ENCODE measurements around the gene EMP3. TPM values are rescaled to one million over a fixed set of nuclear protein-coding genes. Genes with fewer than 3 reads are reported as not detected.
A peak's percentile ranks its signal among the peaks of the same experiment; 100 is the strongest.

Gene EMP3
- total and polyA plus RNA-seq, 2 of the 13 experiments (the other 11 are each of a cell fraction or from before 2014, with no cell fraction given): 2.2 to 7.8 TPM

- TF ChIP-seq PAXIP1 (CRISPR knock-in tag; conservative IDR thresholded peaks at IDR 0.05): no peak
- no peak for TF ChIP-seq ZNF710 (CRISPR knock-in tag; IDR thresholded peaks at IDR 0.05; ENCODE audit: borderline replicate concordance)
- no peak for TF ChIP-seq BCLAF1 (IDR thresholded peaks at IDR 0.05)
- no peak for TF ChIP-seq ZNF281 (CRISPR knock-in tag; IDR thresholded peaks at IDR 0.05; ENCODE audit: borderline replicate concordance)
- TF ChIP-seq HMG20A (CRISPR knock-in tag; IDR thresholded peaks at IDR 0.05; ENCODE audit: borderline replicate concordance): no peak
- TF ChIP-seq ZNF580 (CRISPR knock-in tag; IDR thresholded peaks at IDR 0.05; ENCODE audit: borderline replicate concordance, low read depth): peak; percentile 53; the same call in 1 of the 2 replicates
- no peak for TF ChIP-seq ZNF10 (CRISPR knock-in tag; IDR thresholded peaks at IDR 0.05; ENCODE audit: borderline replicate concordance, low read depth)
- TF ChIP-seq CENPT (CRISPR knock-in tag; IDR thresholded peaks at IDR 0.05; ENCODE audit: low read depth): no peak
- no peak for TF ChIP-seq ZNF557 (CRISPR knock-in tag; IDR thresholded peaks at IDR 0.05)
- no peak for TF ChIP-seq ATF3 (CRISPR knock-in tag; IDR thresholded peaks at IDR 0.05)
- TF ChIP-seq ZNF709 (CRISPR knock-in tag; IDR thresholded peaks at IDR 0.05): no peak
- no peak for TF ChIP-seq NR0B2 (CRISPR knock-in tag; IDR thresholded peaks at IDR 0.05)
- no peak for TF ChIP-seq ZNF383 (CRISPR knock-in tag; IDR thresholded peaks at IDR 0.05; ENCODE audit: borderline replicate concordance)
- 0 out of 2 replicates have a peak, but pooled peaks have one; percentile 27 for TF ChIP-seq FOXO1 (CRISPR knock-in tag; IDR thresholded peaks at IDR 0.05)
- TF ChIP-seq TCF7L2 (IDR thresholded peaks at IDR 0.05; ENCODE audit: low read depth, low read length): no peak
Measured at GRCh38 chr19:48332662-48333466, 7.5 kb downstream of the EMP3 start (continued).
